ENCODE measurements around the gene ASCL2.

Gene ASCL2

GRCh38 chr11:2222451-2222850 lies 47.9 kb downstream of the ASCL2 start:
- peak; percentile 11 for DNase-seq (ENCODE audit: extremely low read depth, low read depth)
- TF ChIP-seq CTCF (IDR thresholded peaks at IDR 0.05; ENCODE audit: low read depth, low read length, missing control alignments) = no peak
- H3K4me3 ChIP-seq (replicated peaks; ENCODE audit: low read depth, low read length) = no peak overlapping the region

- H3K4me3 ChIP-seq (replicated peaks; ENCODE audit: low read depth, low read length) = no peak overlapping the region
- TF ChIP-seq CTCF (IDR thresholded peaks at IDR 0.05; ENCODE audit: low read depth, low read length, missing control alignments) = no peak
These were observed 48.8 kb downstream of the ASCL2 start for GRCh38 chr11:2221591-2221990.

GRCh38 chr11:2221024-2221423 lies 49.4 kb downstream of the ASCL2 start:
- TF ChIP-seq CTCF (IDR thresholded peaks at IDR 0.05; ENCODE audit: low read depth, low read length, missing control alignments) = no peak
- H3K4me3 ChIP-seq (replicated peaks; ENCODE audit: low read depth, low read length) = no peak overlapping the region
- no peak for DNase-seq (ENCODE audit: extremely low read depth, low read depth)

More at GRCh38 chr11:2221591-2221990, 48.8 kb downstream of the ASCL2 start:
- DNase-seq (ENCODE audit: extremely low read depth, low read depth) = no peak

- no peak for TF ChIP-seq CTCF (IDR thresholded peaks at IDR 0.05; ENCODE audit: low read depth, low read length, missing control alignments)
- no peak for DNase-seq (ENCODE audit: extremely low read depth, low read depth)
- no peak overlapping the region for H3K4me3 ChIP-seq (replicated peaks; ENCODE audit: low read depth, low read length)
These were observed 50.1 kb downstream of the ASCL2 start for GRCh38 chr11:2220173-2220771.

- no peak overlapping the region for H3K4me3 ChIP-seq (replicated peaks; ENCODE audit: low read depth, low read length)
- no peak for TF ChIP-seq CTCF (IDR thresholded peaks at IDR 0.05; ENCODE audit: low read depth, low read length, missing control alignments)
- DNase-seq (ENCODE audit: extremely low read depth, low read depth) = no peak
These were observed 50.9 kb downstream of the ASCL2 start for GRCh38 chr11:2219318-2220017.

Measured in HFF-Myc (cell line).